IMR-90 (cell line): ENCODE results near the gene MEX3A. TPM values are rescaled to one million over a fixed set of nuclear protein-coding genes. Genes with fewer than 3 reads are reported as not detected.

Source experiments
- ATAC-seq: fragments of 200-7000 bp; cut with Tn5 transposase; 2 replicates; pipeline ENCODE4 v1.9.1; 2020; ENCODE audit warnings: low read depth, mild to moderate bottlenecking, moderate library complexity
- BruUV-seq: library from RNA; stranded (reverse); fragments of 400-500 nt; replicated peaks from 2 replicates; lab custom pipeline; 2021; lab: Mats Ljungman, UMichigan
- CTCF ChIA-PET: fragments of 300-600 bp; formaldehyde crosslinking; extraction: SDS; loops from one replicate; lab custom pipeline; 2021; ENCODE audit warnings: antibody characterized with exemption; lab: Yijun Ruan, JAX
- POLR2A ChIA-PET: fragments of 300-600 bp; sonication (Branson Sonifier 250); formaldehyde crosslinking; loops from one replicate; lab custom pipeline; 2022; ENCODE audit warnings: antibody characterized with exemption; ENCODE audit not compliant: unreplicated experiment; lab: Charles Lee
- DNase-seq: peaks from one replicate; pipeline ENCODE4 v3.0.0; 2013
- H2AFZ ChIP-seq: replicated peaks from 2 replicates; pipeline ENCODE3; 2013; ENCODE audit warnings: low read length, mild to moderate bottlenecking; ENCODE audit not compliant: poor library complexity
- H2AK5ac ChIP-seq: 2 replicates; pipeline ENCODE4 v1.6.1; 2013; ENCODE audit warnings: low read depth, low read length, inconsistent platforms
- H2AK9ac ChIP-seq: replicated peaks from 2 replicates; pipeline ENCODE3; 2013; ENCODE audit warnings: mild to moderate bottlenecking, low read depth, low read length, moderate library complexity; ENCODE audit not compliant: poor library complexity
- H2BK120ac ChIP-seq: 2 replicates; pipeline ENCODE4 v1.6.1; 2013; ENCODE audit warnings: low read depth, low read length, inconsistent platforms
- H2BK15ac ChIP-seq: 3 replicates; pipeline ENCODE4 v1.6.1; 2013; ENCODE audit warnings: low read depth, low read length, inconsistent platforms
- H2BK20ac ChIP-seq: 2 replicates; pipeline ENCODE4 v1.6.1; 2013; ENCODE audit warnings: low read depth, mild to moderate bottlenecking, inconsistent platforms, low read length, moderate library complexity
- H2BK5ac ChIP-seq: 2 replicates; pipeline ENCODE4 v1.6.1; 2013; ENCODE audit warnings: mild to moderate bottlenecking, low read depth, low read length, inconsistent platforms; ENCODE audit not compliant: poor library complexity, severe bottlenecking
- H3K14ac ChIP-seq: replicated peaks from 2 replicates; pipeline ENCODE4 v1.6.1; 2013; ENCODE audit warnings: low read depth, low read length, inconsistent platforms
- H3K18ac ChIP-seq: 2 replicates; pipeline ENCODE4 v1.6.1; 2013; ENCODE audit warnings: low read depth, low read length, control low read depth
- H3K23ac ChIP-seq: 2 replicates; pipeline ENCODE4 v1.6.1; 2013; ENCODE audit warnings: low read depth, low read length, inconsistent platforms
- H3K27ac ChIP-seq: 2 replicates; pipeline ENCODE4 v1.5.1; 2013; ENCODE audit warnings: mild to moderate bottlenecking, control low read depth, low read length; ENCODE audit not compliant: insufficient read depth
- H3K27me3 ChIP-seq: 2 replicates; pipeline ENCODE4 v1.6.1; 2013; ENCODE audit warnings: low read length; ENCODE audit not compliant: control insufficient read depth, insufficient read depth
- H3K36me3 ChIP-seq: 2 replicates; pipeline ENCODE4 v1.6.1; 2013; ENCODE audit warnings: low read length, mixed read lengths; ENCODE audit not compliant: control insufficient read depth, insufficient read depth
- H3K4ac ChIP-seq: 2 replicates; pipeline ENCODE4 v1.6.1; 2013; ENCODE audit warnings: low read depth, low read length, inconsistent platforms
- H3K4me1 ChIP-seq: 2 replicates; pipeline ENCODE4 v1.6.1; 2013; ENCODE audit warnings: low read length, mixed read lengths; ENCODE audit not compliant: control insufficient read depth, insufficient read depth
- H3K4me2 ChIP-seq: 2 replicates; pipeline ENCODE4 v1.6.1; 2013; ENCODE audit warnings: low read depth, mild to moderate bottlenecking, control low read depth, low read length, moderate library complexity
- H3K4me3 ChIP-seq: 2 replicates; pipeline ENCODE4 v1.5.1; 2013; ENCODE audit warnings: low read depth, mild to moderate bottlenecking, control low read depth, low read length, moderate library complexity; ENCODE audit not compliant: insufficient read depth
- H3K56ac ChIP-seq: 2 replicates; pipeline ENCODE4 v1.6.1; 2013; ENCODE audit warnings: low read length, inconsistent platforms; ENCODE audit not compliant: insufficient read depth; ENCODE audit errors: extremely low read depth
- H3K79me1 ChIP-seq, 2 experiments: 2 replicates each; pipeline ENCODE4 v1.6.1; 2013; ENCODE audit warnings: low read length in 2 of 2, inconsistent platforms in 1 of 2, low read depth in 1 of 2
- H3K9ac ChIP-seq: 2 replicates; pipeline ENCODE4 v1.6.1; 2013; ENCODE audit warnings: low read depth, low read length, control low read depth
- H3K9me1 ChIP-seq: 2 replicates; pipeline ENCODE4 v1.6.1; 2013; ENCODE audit warnings: low read length, inconsistent platforms; ENCODE audit not compliant: insufficient read depth
- H3K9me3 ChIP-seq: 2 replicates; pipeline ENCODE4 v1.6.1; 2013; ENCODE audit warnings: low read length; ENCODE audit not compliant: control insufficient read depth, insufficient read depth
- H4K20me1 ChIP-seq: 2 replicates; pipeline ENCODE4 v1.6.1; 2013; ENCODE audit warnings: low read length, inconsistent platforms; ENCODE audit not compliant: insufficient read depth
- H4K5ac ChIP-seq: 2 replicates; pipeline ENCODE4 v1.6.1; 2013; ENCODE audit warnings: mild to moderate bottlenecking, low read depth, low read length, control low read depth
- H4K8ac ChIP-seq, 2 experiments: 2 replicates each; pipeline ENCODE4 v1.6.1; 2013; ENCODE audit warnings: low read depth in 2 of 2, low read length in 2 of 2, control low read depth in 1 of 2, inconsistent platforms in 1 of 2
- H4K91ac ChIP-seq: 2 replicates; pipeline ENCODE4 v1.6.1; 2013; ENCODE audit warnings: low read depth, low read length, inconsistent platforms; ENCODE audit not compliant: insufficient read depth
- BHLHE40 ChIP-seq: fragments of 150-350 bp; IDR thresholded peaks from 2 replicates; pipeline ENCODE4 v1.6.1; 2016; ENCODE audit warnings: mild to moderate bottlenecking, low read depth, low read length
- CTCF ChIP-seq: conservative IDR thresholded peaks from 2 replicates; pipeline ENCODE4 v1.5.1; 2012; ENCODE audit warnings: mild to moderate bottlenecking, low read depth, low read length, improper control_type of control experiment
- FOS ChIP-seq: fragments of 150-350 bp; IDR thresholded peaks from 2 replicates; pipeline ENCODE4 v1.6.1; 2016; ENCODE audit warnings: low read depth, low read length
- MAZ ChIP-seq: IDR thresholded peaks from 2 replicates; pipeline ENCODE4 v1.6.1; 2012; ENCODE audit warnings: low read depth, mild to moderate bottlenecking, low read length, improper control_type of control experiment, moderate library complexity, borderline replicate concordance
- MXI1 ChIP-seq: IDR thresholded peaks from 2 replicates; pipeline ENCODE4 v1.6.1; 2012; ENCODE audit warnings: low read depth, mild to moderate bottlenecking, low read length, moderate library complexity, borderline replicate concordance
- NFE2L2 ChIP-seq: fragments of 150-350 bp; IDR thresholded peaks from 2 replicates; pipeline ENCODE4 v1.6.1; 2016; ENCODE audit warnings: low read depth, mild to moderate bottlenecking, low read length
- POLR2A ChIP-seq: IDR thresholded peaks from 2 replicates; pipeline ENCODE4 v1.6.1; 2012; ENCODE audit warnings: mild to moderate bottlenecking, low read depth, low read length
- RAD21 ChIP-seq: IDR thresholded peaks from 2 replicates; pipeline ENCODE4 v1.6.1; 2012; ENCODE audit warnings: low read length, improper control_type of control experiment
- RCOR1 ChIP-seq: IDR thresholded peaks from 2 replicates; pipeline ENCODE4 v1.6.1; 2012; ENCODE audit warnings: mild to moderate bottlenecking, low read length, improper control_type of control experiment; ENCODE audit not compliant: insufficient replicate concordance
- USF2 ChIP-seq: fragments of 150-350 bp; IDR thresholded peaks from 2 replicates; pipeline ENCODE4 v1.6.1; 2017; ENCODE audit warnings: mild to moderate bottlenecking, antibody characterized with exemption, low read length, low read depth
- WGBS, 2 experiments: methylation state at CpG; one replicate each; pipeline versions ENCODE4 v1.1.5 to v1.1.7; 2013; ENCODE audit warnings: missing lambda C conversion rate in 2 of 2; ENCODE audit not compliant: insufficient read length in 1 of 2; ENCODE audit errors: extremely low coverage in 2 of 2; 5-methylcytosine and 5-hydroxymethylcytosine counted together
- dilution Hi-C: fragments of 300-500 bp; cut with HindIII; formaldehyde crosslinking; loops from one replicate; pipeline ENCODE4 v1.14.3; 2018; ENCODE audit warnings: low sequenced_read_pairs; ENCODE audit not compliant: unreplicated experiment
- in situ Hi-C: fragments of 300-500 bp; cut with MboI; formaldehyde crosslinking; loops from 3 replicates; pipeline ENCODE4 v1.14.3; 2019; ENCODE audit warnings: low sequenced_read_pairs, inconsistent platforms, mixed read lengths
- intact Hi-C: fragments of 100-400 bp; cut with micrococcal nuclease; formaldehyde crosslinking; loops from 2 replicates; pipeline ENCODE4 v1.10.0; 2022
- polyA plus RNA-seq, 3 experiments: library from polyadenylated mRNA; depleted of rRNA; stranded (reverse); fragments of >200 nt; gene quantifications; 2 replicates each; pipeline ENCODE4 v1.2.3, GENCODE V29; 2012; ENCODE audit warnings: low replicate concordance in 1 of 3
- total RNA-seq: library from RNA; depleted of rRNA; stranded (reverse); fragments of >200 nt; gene quantifications from 2 replicates; pipeline ENCODE4 v1.2.3, GENCODE V29; 2012

The MEX3A gene
- total and polyA plus RNA-seq, 2 of the 4 experiments (the other 2 are of a cell fraction), result 2.3 to 9.0 TPM

- intact Hi-C loops, result loop anchor here (1.0 kb wide), 1 partner anchor 9 kb away; the partner anchor contains the start of gene LMNA
- BruUV-seq, result no TSS peak
These were observed 41.3 kb upstream of the MEX3A start for GRCh38 chr1:156123356-156124196.

More at GRCh38 chr1:156123356-156124196, 41.3 kb upstream of the MEX3A start:
- Histone ChIP-seq H3K36me3 (peaks cover 12% of the 10 kb centered on the region), H3K14ac (peak overlapping the region; percentile 99), H3K4me1 (peaks cover 63% of the 10 kb centered on the region), H3K4me2 (peak overlapping the region; percentile 87), H4K20me1 (peaks cover 69% of the 10 kb centered on the region), H2BK20ac (peak overlapping the region; percentile 92), H3K4ac (peak overlapping the region; percentile 100), H2BK5ac (peak overlapping the region; percentile 99), H2BK120ac (peak overlapping the region; percentile 99), H3K9me3 (no peaks in the 10 kb centered on the region), H3K27ac (peak overlapping the region; percentile 98), H4K8ac (peak overlapping the region; percentile 98 to 99), H2AK9ac (peak overlapping the region; percentile 99), H2AFZ (peak overlapping the region; percentile 51), H3K56ac (peak overlapping the region; percentile 98), H4K5ac (peak overlapping the region; percentile 98), H3K27me3 (no peaks in the 10 kb centered on the region), H2BK15ac (peak overlapping the region; percentile 99), H2AK5ac (peak overlapping the region; percentile 99), H3K79me1 (peaks cover 0 to 40% of the 10 kb centered on the region in 2 experiments; a peak in 2 of 4 replicates), H4K91ac (peak overlapping the region; percentile 99), H3K18ac (peak overlapping the region; percentile 94), H3K9me1 (peaks cover 19% of the 10 kb centered on the region), H3K4me3 (no peak overlapping the region), H3K23ac (peak overlapping the region; percentile 98), H3K9ac (peak overlapping the region; percentile 69)
- peak; percentile 36 for ATAC-seq
- ChIA-PET POLR2A (no interaction called here), CTCF (interaction anchor here (2.1 kb wide), 1 partner anchor 27 kb away, joined by 7 read pairs; no protein-coding TSS in a partner anchor)
- 12% methylated on average over 5 of the region's 14 CpGs; no CpG with 5 or more reads in 1 of the 2 experiments for WGBS, 2 experiments
- in situ Hi-C loops (no loop called here), dilution Hi-C loops (no loop called here)
- peak; percentile 82 for TF ChIP-seq MAZ
- no peak for TF ChIP-seq BHLHE40
- peak; percentile 61; the same call in 1 of the 2 replicates for TF ChIP-seq POLR2A
- no peak for TF ChIP-seq RCOR1
- peak; percentile 52; the same call in 1 of the 2 replicates for TF ChIP-seq FOS
- peak; percentile 38 for TF ChIP-seq CTCF
- TF ChIP-seq MXI1, result 0 out of 2 replicates have a peak, but pooled peaks have one; percentile 9
- TF ChIP-seq USF2, result 0 out of 2 replicates have a peak, but pooled peaks have one; percentile 2
- peak; percentile 8; the same call in 1 of the 2 replicates for TF ChIP-seq RAD21
- TF ChIP-seq NFE2L2, result peak; percentile 56
- peak; percentile 98 for DNase-seq
